Upper lobe of right lung (tissue), 1 donor: Measurements from ENCODE around the gene APBB2. TPM values are rescaled to one million over a fixed set of nuclear protein-coding genes. Genes with fewer than 3 reads are reported as not detected.
"Not testable (repeated sequence)": the region's sequence is repeated elsewhere in the genome, so short reads cannot be mapped to it uniquely, and the experiment has no call there.

Experiments used
- ATAC-seq: fragments of 200-7000 bp; cut with Tn5 transposase; one replicate; pipeline ENCODE4 v1.9.1; 2020; ENCODE audit warnings: mild to moderate bottlenecking, moderate library complexity
- DNase-seq: peaks from one replicate; pipeline ENCODE4 v3.0.0-alpha.2; 2020
- H3K27ac ChIP-seq: fragments of 200-600 bp; one replicate; pipeline ENCODE4 v1.8.0; 2022
- H3K27me3 ChIP-seq: fragments of 200-600 bp; one replicate; pipeline ENCODE4 v1.8.0; 2022; ENCODE audit warnings: mild to moderate bottlenecking
- H3K36me3 ChIP-seq: fragments of 200-600 bp; one replicate; pipeline ENCODE4 v1.8.0; 2022
- H3K4me1 ChIP-seq: fragments of 200-600 bp; one replicate; pipeline ENCODE4 v1.8.0; 2022
- H3K4me3 ChIP-seq: fragments of 200-600 bp; one replicate; pipeline ENCODE4 v1.8.0; 2022; ENCODE audit warnings: mild to moderate bottlenecking
- H3K9me3 ChIP-seq: fragments of 200-600 bp; one replicate; pipeline ENCODE4 v1.8.0; 2022
- CTCF ChIP-seq: fragments of 200-600 bp; IDR thresholded peaks from one replicate; pipeline ENCODE4 v1.8.0; 2022; ENCODE audit warnings: antibody characterized with exemption
- intact Hi-C: fragments of 100-400 bp; cut with DNase I; formaldehyde crosslinking; loops from one replicate; pipeline ENCODE4 v1.11.0; 2022
- total RNA-seq: library from RNA; stranded (reverse); fragmentation: NEBNext Ultra II Directional; extraction: Animal tissue kit (Norgen Biotek cat#: 25700); gene quantifications from one replicate; pipeline ENCODE4 v1.2.1, GENCODE V29; 2021
- donor health status: DM: no; HTN: yes; CAD: no; lungs with severe emphysema.

Gene APBB2
- total RNA-seq, 1 donor from 2014 or later, result 88.2 TPM

DNA sequence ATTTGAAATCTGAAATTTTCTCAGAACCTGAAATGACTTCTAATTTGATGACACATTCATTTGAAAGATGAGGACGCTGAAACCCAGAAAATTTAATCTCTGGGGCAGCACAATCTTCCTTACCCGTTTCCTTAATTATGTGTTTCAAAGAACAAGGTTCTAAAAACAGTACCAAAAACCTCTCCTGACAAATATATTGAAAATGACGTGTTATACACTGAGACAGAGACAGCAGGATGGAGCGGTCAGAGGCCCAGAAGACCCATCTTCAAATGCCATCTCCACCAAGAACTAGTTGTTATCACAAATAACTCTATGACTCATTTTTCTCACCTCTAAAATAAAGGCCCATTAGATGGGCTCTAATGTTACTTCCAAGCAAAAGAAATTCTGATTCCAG lies 287.3 kb downstream of the APBB2 start:
- intact Hi-C loops, result loop anchor here (5.0 to 10.0 kb wide), 2 partner anchors 48 to 285 kb away; partner anchors contain the start of gene APBB2
- no peaks in the 10 kb centered on the region for H3K27me3 ChIP-seq
- H3K27ac ChIP-seq, result no peak overlapping the region
- no peak for ATAC-seq
- no peak overlapping the region for H3K4me3 ChIP-seq
- TF ChIP-seq CTCF, result no peak
- H3K36me3 ChIP-seq, result no peaks in the 10 kb centered on the region
- H3K4me1 ChIP-seq, result peaks cover 9% of the 10 kb centered on the region
- DNase-seq, result no peak
- no peaks in the 10 kb centered on the region for H3K9me3 ChIP-seq

DNA sequence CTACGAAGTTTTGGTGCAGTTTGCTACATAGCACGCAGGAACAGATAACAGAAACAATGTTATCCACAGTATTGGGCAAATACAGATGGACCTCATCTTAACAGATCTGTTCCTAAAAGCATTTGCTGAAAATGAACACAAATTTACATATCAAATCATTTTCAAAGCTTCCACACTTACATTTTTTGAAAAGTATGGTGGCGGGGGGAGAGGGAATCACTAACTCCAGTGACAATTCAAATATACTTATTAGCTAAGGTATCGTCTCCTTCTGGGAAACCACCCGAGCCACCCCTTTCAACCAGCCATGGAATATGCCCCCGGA lies 289.6 kb downstream of the APBB2 start:
- Histone ChIP-seq H3K27ac (no peak overlapping the region), H3K36me3 (peaks cover 6% of the 10 kb centered on the region), H3K27me3 (no peaks in the 10 kb centered on the region), H3K9me3 (no peaks in the 10 kb centered on the region), H3K4me1 (peaks cover 9% of the 10 kb centered on the region), H3K4me3 (no peak overlapping the region)
- intact Hi-C loops, result loop anchor here (5.0 to 10.0 kb wide), 2 partner anchors 50 to 288 kb away; partner anchors contain the start of gene APBB2
- ATAC-seq (no peak), DNase-seq (no peak)
- TF ChIP-seq CTCF, result no peak

- intact Hi-C loops, result loop anchor here (10.0 kb wide), 1 partner anchor 51 kb away; no protein-coding TSS in a partner anchor
- peak; percentile 86 for DNase-seq
- H3K4me3 ChIP-seq, result no peak overlapping the region
- H3K4me1 ChIP-seq, result peaks cover 9% of the 10 kb centered on the region
- ATAC-seq, result peak; percentile 89
- peak; percentile 94 for TF ChIP-seq CTCF
- H3K36me3 ChIP-seq, result peaks cover 6% of the 10 kb centered on the region
- no peaks in the 10 kb centered on the region for H3K27me3 ChIP-seq
- H3K9me3 ChIP-seq, result no peaks in the 10 kb centered on the region
- peak overlapping the region; percentile 34 for H3K27ac ChIP-seq
Observed at GRCh38 chr4:40924096-40924792, 290.1 kb downstream of the APBB2 start.

DNA sequence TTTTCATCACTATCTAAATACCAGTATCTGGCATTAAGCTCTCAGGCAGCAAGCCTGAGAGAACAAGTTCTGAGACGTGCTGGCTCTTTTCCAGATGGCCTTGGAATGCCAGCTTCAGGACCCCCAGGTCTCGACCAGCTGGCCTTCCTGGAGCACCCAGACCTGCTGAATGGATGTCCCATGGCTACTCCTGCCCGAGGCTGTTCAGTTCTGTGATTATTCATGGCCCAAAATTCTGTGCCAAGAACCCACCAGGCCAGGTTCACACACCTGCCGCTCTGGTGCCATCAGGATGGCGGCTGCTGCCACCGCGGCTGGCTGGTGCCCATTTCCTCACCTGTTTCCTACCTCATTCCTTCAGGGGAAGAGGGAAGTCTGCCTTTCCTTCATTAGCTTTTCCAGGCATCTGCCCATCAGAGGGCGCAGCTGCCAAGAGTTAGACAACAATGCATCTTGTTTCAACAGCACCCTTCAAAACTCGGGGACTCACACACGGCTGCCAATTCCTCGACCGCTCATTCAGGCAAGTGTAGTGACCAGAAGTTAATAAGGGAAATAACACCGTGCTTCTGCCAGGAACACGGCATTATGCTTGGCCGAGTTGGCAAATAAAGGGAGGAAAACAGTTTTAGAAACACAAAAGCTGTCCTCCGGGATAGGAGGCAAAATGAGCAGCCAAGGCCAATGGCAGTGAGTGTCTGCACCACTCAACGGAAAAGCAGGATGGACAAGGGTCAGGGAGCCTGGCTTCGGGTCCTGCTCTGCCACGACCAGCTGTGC lies 290.8 kb downstream of the APBB2 start:
- no peak for DNase-seq
- no peak for TF ChIP-seq CTCF
- intact Hi-C loops, result loop anchor here (10.0 kb wide), 1 partner anchor 51 kb away; no protein-coding TSS in a partner anchor
- ATAC-seq, result no peak
- Histone ChIP-seq H3K36me3 (peaks cover 6% of the 10 kb centered on the region), H3K4me1 (peaks cover 15% of the 10 kb centered on the region), H3K27ac (peak overlapping the region; percentile 34), H3K4me3 (no peak overlapping the region), H3K9me3 (no peaks in the 10 kb centered on the region), H3K27me3 (no peaks in the 10 kb centered on the region)

DNA sequence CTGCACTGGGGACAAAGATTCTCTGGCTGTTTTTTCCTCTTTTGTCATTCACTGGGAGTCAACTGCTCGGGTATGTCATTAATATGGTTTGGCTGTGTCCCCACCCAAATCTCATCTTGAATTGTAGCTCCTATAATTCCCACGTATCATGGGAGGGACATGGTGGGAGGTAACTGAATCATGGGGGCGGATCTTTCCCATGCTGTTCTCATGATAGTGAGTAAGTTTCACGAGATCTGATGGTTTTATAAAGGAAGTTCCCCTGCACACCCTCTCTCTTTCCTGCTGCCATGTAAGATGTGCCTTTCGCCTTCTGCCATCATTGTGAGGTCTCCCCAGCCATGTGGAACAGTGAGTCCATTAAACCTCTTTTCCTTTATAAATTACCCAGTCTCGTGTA lies 294.4 kb downstream of the APBB2 start:
- H3K9me3 ChIP-seq, H3K36me3 ChIP-seq, ATAC-seq, DNase-seq, H3K27ac ChIP-seq, H3K4me3 ChIP-seq, H3K27me3 ChIP-seq: not testable (repeated sequence)
- intact Hi-C loops, result loop anchor here (10.0 kb wide), 1 partner anchor 55 kb away; no protein-coding TSS in a partner anchor
- peaks cover 37% of the 10 kb centered on the region for H3K4me1 ChIP-seq

GRCh38 chr4:40918330-40918729 lies 296.0 kb downstream of the APBB2 start:
- peaks cover 6% of the 10 kb centered on the region for H3K36me3 ChIP-seq
- TF ChIP-seq CTCF, result no peak
- no peak overlapping the region for H3K27ac ChIP-seq
- H3K4me1 ChIP-seq, result peaks cover 27% of the 10 kb centered on the region
- no peaks in the 10 kb centered on the region for H3K27me3 ChIP-seq
- H3K4me3 ChIP-seq, result no peak overlapping the region
- DNase-seq (no peak), ATAC-seq (peak; percentile 49)
- intact Hi-C loops, result no loop called here
- H3K9me3 ChIP-seq, result no peaks in the 10 kb centered on the region
